Mononuclear cell (primary cell): Measurements from ENCODE around the gene CYFIP1. TPM values are rescaled to one million over a fixed set of nuclear protein-coding genes. Genes with fewer than 3 reads are reported as not detected.

Source experiments
- H3K27me3 ChIP-seq: 2 replicates; pipeline ENCODE4 v1.6.0; 2011; ENCODE audit warnings: low read length, control low read depth; ENCODE audit not compliant: insufficient read depth
- H3K4me1 ChIP-seq: 2 replicates; pipeline ENCODE4 v1.5.1; 2011; ENCODE audit warnings: mild to moderate bottlenecking, low read length, control low read depth; ENCODE audit not compliant: insufficient read depth
- H3K4me3 ChIP-seq: 2 replicates; pipeline ENCODE4 v1.5.1; 2011; ENCODE audit warnings: mild to moderate bottlenecking, low read length, moderate library complexity
- H3K9me3 ChIP-seq: 2 replicates; pipeline ENCODE4 v1.5.1; 2011; ENCODE audit warnings: low read depth, mild to moderate bottlenecking, control low read depth, low read length
- total RNA-seq: library from RNA; depleted of rRNA; stranded (reverse); fragments of >200 nt; gene quantifications from one replicate; pipeline ENCODE4 v1.2.3, GENCODE V29; 2012

The CYFIP1 gene
- total RNA-seq, 1 donor, result 12.9 TPM

- Histone ChIP-seq H3K4me1 (no peaks in the 10 kb centered on the region), H3K27me3 (no peaks in the 10 kb centered on the region), H3K4me3 (no peak overlapping the region), H3K9me3 (no peaks in the 10 kb centered on the region)
Measured at GRCh38 chr15:22903427-22903826, 76.7 kb downstream of the CYFIP1 start.

GRCh38 chr15:22902981-22903380 is 77.2 kb downstream of the CYFIP1 start:
- Histone ChIP-seq H3K27me3 (no peaks in the 10 kb centered on the region), H3K4me1 (no peaks in the 10 kb centered on the region), H3K9me3 (no peaks in the 10 kb centered on the region), H3K4me3 (no peak overlapping the region)

GRCh38 chr15:22902578-22902977 is 77.6 kb downstream of the CYFIP1 start:
- H3K4me1 ChIP-seq, result no peaks in the 10 kb centered on the region
- H3K9me3 ChIP-seq, result no peaks in the 10 kb centered on the region
- H3K27me3 ChIP-seq, result no peaks in the 10 kb centered on the region
- no peak overlapping the region for H3K4me3 ChIP-seq

GRCh38 chr15:22902046-22902445 is 78.1 kb downstream of the CYFIP1 start:
- Histone ChIP-seq H3K4me1 (no peaks in the 10 kb centered on the region), H3K9me3 (no peaks in the 10 kb centered on the region), H3K27me3 (no peaks in the 10 kb centered on the region), H3K4me3 (no peak overlapping the region)

- H3K4me3 ChIP-seq, result no peak overlapping the region
- H3K27me3 ChIP-seq, result no peaks in the 10 kb centered on the region
- H3K4me1 ChIP-seq, result no peaks in the 10 kb centered on the region
- H3K9me3 ChIP-seq, result no peaks in the 10 kb centered on the region
Measured at GRCh38 chr15:22895465-22896190, 84.5 kb downstream of the CYFIP1 start.

- no peaks in the 10 kb centered on the region for H3K9me3 ChIP-seq
- no peak overlapping the region for H3K4me3 ChIP-seq
- no peaks in the 10 kb centered on the region for H3K27me3 ChIP-seq
- no peaks in the 10 kb centered on the region for H3K4me1 ChIP-seq
Measured at GRCh38 chr15:22893881-22894280, 86.3 kb downstream of the CYFIP1 start.

- Histone ChIP-seq H3K4me1 (no peaks in the 10 kb centered on the region), H3K27me3 (no peaks in the 10 kb centered on the region), H3K4me3 (no peak overlapping the region)
Measured at GRCh38 chr15:22893081-22893480, 87.1 kb downstream of the CYFIP1 start.

GRCh38 chr15:22892333-22892732 is 87.8 kb downstream of the CYFIP1 start:
- Histone ChIP-seq H3K9me3 (no peaks in the 10 kb centered on the region), H3K27me3 (no peaks in the 10 kb centered on the region), H3K4me3 (no peak overlapping the region), H3K4me1 (no peaks in the 10 kb centered on the region)

More at GRCh38 chr15:22893081-22893480, 87.1 kb downstream of the CYFIP1 start:
- no peaks in the 10 kb centered on the region for H3K9me3 ChIP-seq

- Histone ChIP-seq H3K4me3 (no peak overlapping the region), H3K4me1 (no peaks in the 10 kb centered on the region), H3K27me3 (no peaks in the 10 kb centered on the region), H3K9me3 (no peaks in the 10 kb centered on the region)
Measured at GRCh38 chr15:22891426-22892210, 88.5 kb downstream of the CYFIP1 start.

GRCh38 chr15:22890296-22890695 is 89.9 kb downstream of the CYFIP1 start:
- H3K4me1 ChIP-seq, result no peaks in the 10 kb centered on the region
- no peaks in the 10 kb centered on the region for H3K9me3 ChIP-seq
- H3K27me3 ChIP-seq, result no peaks in the 10 kb centered on the region
- no peak overlapping the region for H3K4me3 ChIP-seq

- Histone ChIP-seq H3K27me3 (no peaks in the 10 kb centered on the region), H3K4me1 (no peaks in the 10 kb centered on the region), H3K4me3 (no peak overlapping the region), H3K9me3 (no peaks in the 10 kb centered on the region)
Measured at GRCh38 chr15:22889146-22889818, 90.9 kb downstream of the CYFIP1 start.

GRCh38 chr15:22888120-22888859 is 91.9 kb downstream of the CYFIP1 start:
- no peaks in the 10 kb centered on the region for H3K27me3 ChIP-seq
- H3K9me3 ChIP-seq, result no peaks in the 10 kb centered on the region
- H3K4me1 ChIP-seq, result no peaks in the 10 kb centered on the region
- no peak overlapping the region for H3K4me3 ChIP-seq

GRCh38 chr15:22887157-22887951 is 92.8 kb downstream of the CYFIP1 start:
- no peaks in the 10 kb centered on the region for H3K9me3 ChIP-seq
- no peaks in the 10 kb centered on the region for H3K27me3 ChIP-seq
- no peaks in the 10 kb centered on the region for H3K4me1 ChIP-seq
- H3K4me3 ChIP-seq, result no peak overlapping the region

- H3K4me3 ChIP-seq, result no peak overlapping the region
- H3K9me3 ChIP-seq, result no peaks in the 10 kb centered on the region
- H3K4me1 ChIP-seq, result no peaks in the 10 kb centered on the region
- no peaks in the 10 kb centered on the region for H3K27me3 ChIP-seq
Measured at GRCh38 chr15:22885120-22885519, 95.0 kb downstream of the CYFIP1 start.
